Activated T-helper 1 cell treated with anti-CD3 and anti-CD28 coated beads, Interleukin-12 subunit alpha, Interleukin-12 subunit beta, Interleukin-2, Interleukin-4 antibody, amounts not matched to agents 30 ng/mL and 10 ng/mL and 1 ng/mL, durations not matched to agents 14 hours and 24 hours and 36 hours (primary cell): ENCODE data around the gene SFMBT2. TPM values are rescaled to one million over a fixed set of nuclear protein-coding genes. Genes with fewer than 3 reads are reported as not detected.

Experiments used
- DNase-seq: peaks from one replicate; pipeline ENCODE4 v3.0.0; 2021; ENCODE audit warnings: low spot score
- H3K27ac Mint-ChIP-seq: one replicate; pipeline ENCODE4 v1.8.0; 2021; ENCODE audit warnings: mild to moderate bottlenecking, mixed read lengths
- H3K27me3 Mint-ChIP-seq: one replicate; pipeline ENCODE4 v1.8.0; 2022; ENCODE audit warnings: mild to moderate bottlenecking, moderate library complexity, mixed read lengths; ENCODE audit not compliant: insufficient read depth
- H3K36me3 Mint-ChIP-seq: one replicate; pipeline ENCODE4 v1.8.0; 2021; ENCODE audit warnings: low read depth, mixed read lengths
- H3K4me1 Mint-ChIP-seq: one replicate; pipeline ENCODE4 v1.8.0; 2021; ENCODE audit warnings: low read depth, mixed read lengths
- H3K4me3 Mint-ChIP-seq: one replicate; pipeline ENCODE4 v1.8.0; 2021; ENCODE audit warnings: mild to moderate bottlenecking, moderate library complexity, mixed read lengths
- H3K9me3 Mint-ChIP-seq: one replicate; pipeline ENCODE4 v1.8.0; 2021; ENCODE audit warnings: mixed read lengths
- intact Hi-C: fragments of 100-400 bp; cut with micrococcal nuclease; formaldehyde crosslinking; loops from one replicate; pipeline ENCODE4 v1.15.1; 2024
- total RNA-seq: library from RNA; stranded (reverse); gene quantifications from 2 replicates; pipeline ENCODE4 v1.2.3, GENCODE V29; 2022

Gene SFMBT2
- total RNA-seq, 1 donor from 2014 or later = 39.1 TPM

GRCh38 chr10:7117806-7118674 lies 292.8 kb downstream of the SFMBT2 start:
- DNase-seq = no peak
- intact Hi-C loops = no loop called here
- H3K27ac Mint-ChIP-seq = no peak overlapping the region
- H3K4me3 Mint-ChIP-seq = no peak overlapping the region
- H3K36me3 Mint-ChIP-seq = peaks cover 1% of the 10 kb centered on the region
- peaks cover 6% of the 10 kb centered on the region for H3K4me1 Mint-ChIP-seq
- no peaks in the 10 kb centered on the region for H3K9me3 Mint-ChIP-seq
- H3K27me3 Mint-ChIP-seq = peaks cover 14% of the 10 kb centered on the region

GRCh38 chr10:7117177-7117799 lies 293.5 kb downstream of the SFMBT2 start:
- H3K27me3 Mint-ChIP-seq = peaks cover 10% of the 10 kb centered on the region
- H3K4me1 Mint-ChIP-seq = peaks cover 6% of the 10 kb centered on the region
- intact Hi-C loops = no loop called here
- no peak for DNase-seq
- H3K4me3 Mint-ChIP-seq = no peak overlapping the region
- no peak overlapping the region for H3K27ac Mint-ChIP-seq
- no peaks in the 10 kb centered on the region for H3K36me3 Mint-ChIP-seq
- H3K9me3 Mint-ChIP-seq = no peaks in the 10 kb centered on the region

GRCh38 chr10:7111561-7111960 lies 299.3 kb downstream of the SFMBT2 start:
- Mint-ChIP-seq H3K27ac (no peak overlapping the region), H3K9me3 (peaks cover 3% of the 10 kb centered on the region), H3K36me3 (peaks cover 1% of the 10 kb centered on the region), H3K4me1 (peaks cover 12% of the 10 kb centered on the region), H3K27me3 (peaks cover 7% of the 10 kb centered on the region), H3K4me3 (no peak overlapping the region)
- intact Hi-C loops = no loop called here
- no peak for DNase-seq

- Mint-ChIP-seq H3K36me3 (peaks cover 1% of the 10 kb centered on the region), H3K27me3 (peaks cover 7% of the 10 kb centered on the region), H3K4me3 (no peak overlapping the region), H3K9me3 (peaks cover 3% of the 10 kb centered on the region), H3K4me1 (peaks cover 12% of the 10 kb centered on the region), H3K27ac (no peak overlapping the region)
- DNase-seq = no peak
- intact Hi-C loops = no loop called here
Observed at GRCh38 chr10:7111089-7111488, 299.7 kb downstream of the SFMBT2 start.
